K562 (cell line): ENCODE measurements around the gene VPREB1. TPM values are rescaled to one million over a fixed set of nuclear protein-coding genes. Genes with fewer than 3 reads are reported as not detected.

ENCODE experiments used
- BRD9 ChIP-seq: fragments of 450-650 bp; IDR thresholded peaks from 2 replicates; pipeline ENCODE4 v1.6.1; 2018; ENCODE audit warnings: low read depth; ENCODE audit not compliant: partially characterized antibody
- CAMTA2 ChIP-seq: fragments of 250-450 bp; sonication (Bioruptor Pico); conservative IDR thresholded peaks from 2 replicates; pipeline ENCODE4 v1.5.1; 2022
- CBX3 ChIP-seq, 2 experiments: IDR thresholded peaks; 1 replicate in 1 of 2; 2 replicates in 1 of 2; pipeline ENCODE4 v1.6.1; 2012; ENCODE audit warnings: inconsistent platforms in 2 of 2, low read length in 2 of 2, borderline replicate concordance in 1 of 2, control low read depth in 1 of 2
- CEBPG ChIP-seq, 3 experiments: fragments of 200-800 bp in 1 of 3; sonication (Bioruptor generic) in 1 of 3; sonication (generic) in 1 of 3; formaldehyde crosslinking in 1 of 3; IDR thresholded peaks in 2 of 3; conservative IDR thresholded peaks in 1 of 3; 2 replicates each; pipeline versions ENCODE4 v1.6.1 to v1.8.0; 2016 to 2022; ENCODE audit warnings: missing compliant biosample characterization in 2 of 3, missing genetic modification characterization in 2 of 3, mild to moderate bottlenecking in 1 of 3, missing genetic modification reagents in 1 of 3
- ERF ChIP-seq: fragments of 450-650 bp; formaldehyde crosslinking; IDR thresholded peaks from 2 replicates; pipeline ENCODE4 v1.4.0; 2020; ENCODE audit warnings: mild to moderate bottlenecking, mixed read lengths
- GTF2A2 ChIP-seq: IDR thresholded peaks from 2 replicates; pipeline ENCODE4 v1.6.1; 2016; ENCODE audit warnings: mild to moderate bottlenecking, missing genetic modification characterization, missing compliant biosample characterization
- HDAC8 ChIP-seq: fragments of 450-650 bp; IDR thresholded peaks from 2 replicates; pipeline ENCODE4 v1.6.1; 2016; ENCODE audit warnings: mild to moderate bottlenecking, missing genetic modification characterization, moderate library complexity, missing compliant biosample characterization
- KAT7 ChIP-seq: sonication (generic); formaldehyde crosslinking; IDR thresholded peaks from 2 replicates; pipeline ENCODE4 v1.8.0; 2022; ENCODE audit warnings: missing genetic modification reagents, mild to moderate bottlenecking, borderline replicate concordance
- MAFF ChIP-seq: IDR thresholded peaks from 2 replicates; pipeline ENCODE4 v1.6.1; 2012; ENCODE audit warnings: low read length, improper control_type of control experiment
- REST ChIP-seq, 2 experiments: fragments of 450-650 bp; formaldehyde crosslinking in 1 of 2; IDR thresholded peaks; 2 replicates each; pipeline versions ENCODE4 v1.4.0 to v1.6.1; 2014 to 2020; ENCODE audit warnings: mild to moderate bottlenecking in 2 of 2, borderline replicate concordance in 1 of 2, low read depth in 1 of 2
- SRSF1 ChIP-seq: fragments of 200-400 bp; formaldehyde crosslinking; IDR thresholded peaks from 2 replicates; pipeline ENCODE4 v1.6.1; 2017; ENCODE audit warnings: mild to moderate bottlenecking, low read depth, low read length, moderate library complexity
- TCF3 ChIP-seq: sonication (generic); formaldehyde crosslinking; IDR thresholded peaks from 2 replicates; pipeline ENCODE4 v1.4.0; 2020; ENCODE audit warnings: mild to moderate bottlenecking, missing genetic modification reagents
- ZBTB33 ChIP-seq: sonication (generic); formaldehyde crosslinking; IDR thresholded peaks from 2 replicates; pipeline ENCODE4 v1.8.1; 2023; ENCODE audit warnings: mild to moderate bottlenecking, missing genetic modification reagents
- ZNF124 ChIP-seq: sonication (generic); formaldehyde crosslinking; IDR thresholded peaks from 2 replicates; pipeline ENCODE4 v1.8.1; 2022; ENCODE audit warnings: missing genetic modification reagents
- ZNF140 ChIP-seq: fragments of 250-450 bp; sonication (Bioruptor Pico); IDR thresholded peaks from 2 replicates; pipeline ENCODE4 v1.8.0; 2021; ENCODE audit warnings: moderate library complexity, mild to moderate bottlenecking, inconsistent platforms
- ZNF175 ChIP-seq: fragments of 200-800 bp; sonication (Bioruptor generic); IDR thresholded peaks from 2 replicates; pipeline ENCODE4 v1.6.1; 2016; ENCODE audit warnings: low read depth, mild to moderate bottlenecking, missing genetic modification characterization, missing compliant biosample characterization
- ZNF217 ChIP-seq: sonication (generic); formaldehyde crosslinking; IDR thresholded peaks from 2 replicates; pipeline ENCODE4 v1.8.0; 2022; ENCODE audit warnings: mild to moderate bottlenecking, missing genetic modification reagents
- polyA plus RNA-seq, 8 experiments: library from polyadenylated mRNA; depleted of rRNA in 4 of 8; stranded (reverse) in 5 of 8; unstranded in 3 of 8; fragments of >200 nt; fragmentation: Nextera tagmentation in 2 of 8; fragmentation: Illumina TruSeq in 1 of 8; extraction: Ambion mirVana in 2 of 8; extraction: Trizol in 1 of 8; gene quantifications; 2 replicates each; pipeline versions ENCODE4 v1.2.1 to v1.2.3, GENCODE V29; 2011 to 2014; ENCODE audit warnings: inconsistent platforms in 1 of 8, missing spikeins in 1 of 8
- total RNA-seq, 7 experiments: library from RNA; depleted of rRNA in 6 of 7; stranded (reverse); fragments of >200 nt in 6 of 7; fragmentation: Illumina TruSeq in 2 of 7; extraction: Trizol in 2 of 7; gene quantifications; 2 replicates each; pipeline versions ENCODE4 v1.2.1 to v1.2.3, GENCODE V29; 2011 to 2021; ENCODE audit warnings: low replicate concordance in 1 of 7

The VPREB1 gene
- total and polyA plus RNA-seq, 9 of the 15 experiments (the other 6 are each of a cell fraction or from before 2014, with no cell fraction given) = not detected

GRCh38 chr22:22201185-22201929, 43.2 kb upstream of the VPREB1 start (continued):
- no peak for TF ChIP-seq ZBTB33 (CRISPR knock-in tag)
- no peak for TF ChIP-seq REST (IDR thresholded peaks at IDR 0.05; ENCODE audit: borderline replicate concordance)
- TF ChIP-seq REST (CRISPR knock-in tag; IDR thresholded peaks at IDR 0.05; ENCODE audit: low read depth) = no peak; the same call in none of the 2 replicates
- TF ChIP-seq BRD9 = no peak
- TF ChIP-seq ZNF124 = no peak
- TF ChIP-seq TCF3 = no peak
- TF ChIP-seq MAFF = peak; percentile 19; the same call in 1 of the 2 replicates
- TF ChIP-seq ERF (CRISPR knock-in tag) = 0 out of 2 replicates have a peak, but pooled peaks have one; percentile 10
- TF ChIP-seq GTF2A2 (tag) = no peak
- no peak for TF ChIP-seq ZNF175 (CRISPR knock-in tag)
- TF ChIP-seq ZNF140 = no peak
- TF ChIP-seq CEBPG (CRISPR knock-in tag; IDR thresholded peaks at IDR 0.05) = 0 out of 2 replicates have a peak, but pooled peaks have one; percentile 11
- no peak for TF ChIP-seq CEBPG (tag; conservative IDR thresholded peaks at IDR 0.05 in 1 of 2, IDR thresholded peaks at IDR 0.05 in 1 of 2)
- peak; percentile 50 for TF ChIP-seq HDAC8
- 0 out of 2 replicates have a peak, but pooled peaks have one; percentile 51 for TF ChIP-seq CAMTA2 (CRISPR knock-in tag)
- TF ChIP-seq KAT7 (CRISPR knock-in tag) = no peak
- TF ChIP-seq ZNF217 (CRISPR knock-in tag) = no peak
- peak in 1 of 2 experiments; percentile 19; a peak in 1 of 3 replicates for TF ChIP-seq CBX3 (IDR thresholded peaks at IDR 0.05; ENCODE audit: borderline replicate concordance in 1 of 2, low read length in 2 of 2)
- TF ChIP-seq SRSF1 = no peak
